Measurements from ENCODE around the gene S100A10.

- TF ChIP-seq, protein P1, sequence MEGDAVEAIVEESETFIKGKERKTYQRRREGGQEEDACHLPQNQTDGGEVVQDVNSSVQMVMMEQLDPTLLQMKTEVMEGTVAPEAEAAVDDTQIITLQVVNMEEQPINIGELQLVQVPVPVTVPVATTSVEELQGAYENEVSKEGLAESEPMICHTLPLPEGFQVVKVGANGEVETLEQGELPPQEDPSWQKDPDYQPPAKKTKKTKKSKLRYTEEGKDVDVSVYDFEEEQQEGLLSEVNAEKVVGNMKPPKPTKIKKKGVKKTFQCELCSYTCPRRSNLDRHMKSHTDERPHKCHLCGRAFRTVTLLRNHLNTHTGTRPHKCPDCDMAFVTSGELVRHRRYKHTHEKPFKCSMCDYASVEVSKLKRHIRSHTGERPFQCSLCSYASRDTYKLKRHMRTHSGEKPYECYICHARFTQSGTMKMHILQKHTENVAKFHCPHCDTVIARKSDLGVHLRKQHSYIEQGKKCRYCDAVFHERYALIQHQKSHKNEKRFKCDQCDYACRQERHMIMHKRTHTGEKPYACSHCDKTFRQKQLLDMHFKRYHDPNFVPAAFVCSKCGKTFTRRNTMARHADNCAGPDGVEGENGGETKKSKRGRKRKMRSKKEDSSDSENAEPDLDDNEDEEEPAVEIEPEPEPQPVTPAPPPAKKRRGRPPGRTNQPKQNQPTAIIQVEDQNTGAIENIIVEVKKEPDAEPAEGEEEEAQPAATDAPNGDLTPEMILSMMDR (IDR thresholded peaks at IDR 0.05) = no peak
- no peak for TF ChIP-seq FOXJ3 (CRISPR knock-in tag; IDR thresholded peaks at IDR 0.05; ENCODE audit: borderline replicate concordance)
- TF ChIP-seq HMGA2 (CRISPR knock-in tag; IDR thresholded peaks at IDR 0.05) = no peak
- no peak for TF ChIP-seq MAX (CRISPR knock-in tag; IDR thresholded peaks at IDR 0.05)
Observed at GRCh38 chr1:152002960-152003359, 9.3 kb upstream of the S100A10 start.

All from WTC11 (cell line).